22Rv1 (cell line): ENCODE data around the gene GAR1.

Experiments
- ZFX ChIP-seq: fragments of 450-650 bp; IDR thresholded peaks from 2 replicates; pipeline ENCODE4 v1.6.1; 2017; ENCODE audit warnings: antibody characterized with exemption, borderline replicate concordance
- TF ChIP-seq, protein P1 (sequence below): fragments of 450-650 bp; IDR thresholded peaks from 2 replicates; pipeline ENCODE4 v1.5.1; 2017; ENCODE audit warnings: mild to moderate bottlenecking

DNA sequence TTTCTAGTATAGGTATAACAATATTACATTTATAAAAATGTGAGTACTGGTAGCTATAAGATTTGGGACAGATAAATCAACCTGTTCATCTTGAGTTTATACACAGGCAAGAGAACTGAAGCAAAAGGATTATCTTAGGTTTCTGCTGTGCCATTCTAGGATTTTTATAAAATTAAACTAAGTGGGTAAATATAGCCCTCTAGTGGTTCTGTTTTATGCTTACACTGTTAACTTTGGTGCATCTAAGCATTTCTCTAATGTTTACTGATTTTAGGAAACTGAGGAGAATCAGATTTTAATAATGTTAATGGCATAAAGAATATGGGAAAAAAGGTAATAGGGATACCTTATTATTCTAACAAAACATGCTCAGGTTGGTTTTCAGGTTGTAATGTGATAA is 11.2 kb downstream of the GAR1 start:
- TF ChIP-seq, protein P1, sequence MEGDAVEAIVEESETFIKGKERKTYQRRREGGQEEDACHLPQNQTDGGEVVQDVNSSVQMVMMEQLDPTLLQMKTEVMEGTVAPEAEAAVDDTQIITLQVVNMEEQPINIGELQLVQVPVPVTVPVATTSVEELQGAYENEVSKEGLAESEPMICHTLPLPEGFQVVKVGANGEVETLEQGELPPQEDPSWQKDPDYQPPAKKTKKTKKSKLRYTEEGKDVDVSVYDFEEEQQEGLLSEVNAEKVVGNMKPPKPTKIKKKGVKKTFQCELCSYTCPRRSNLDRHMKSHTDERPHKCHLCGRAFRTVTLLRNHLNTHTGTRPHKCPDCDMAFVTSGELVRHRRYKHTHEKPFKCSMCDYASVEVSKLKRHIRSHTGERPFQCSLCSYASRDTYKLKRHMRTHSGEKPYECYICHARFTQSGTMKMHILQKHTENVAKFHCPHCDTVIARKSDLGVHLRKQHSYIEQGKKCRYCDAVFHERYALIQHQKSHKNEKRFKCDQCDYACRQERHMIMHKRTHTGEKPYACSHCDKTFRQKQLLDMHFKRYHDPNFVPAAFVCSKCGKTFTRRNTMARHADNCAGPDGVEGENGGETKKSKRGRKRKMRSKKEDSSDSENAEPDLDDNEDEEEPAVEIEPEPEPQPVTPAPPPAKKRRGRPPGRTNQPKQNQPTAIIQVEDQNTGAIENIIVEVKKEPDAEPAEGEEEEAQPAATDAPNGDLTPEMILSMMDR: peak; percentile 68
- TF ChIP-seq ZFX: no peak
